Caco-2 (cell line): ENCODE results near the gene RNASET2. TPM values are rescaled to one million over a fixed set of nuclear protein-coding genes. Genes with fewer than 3 reads are reported as not detected.
"Not testable (repeated sequence)": the region's sequence is repeated elsewhere in the genome, so short reads cannot be mapped to it uniquely, and the experiment has no call there.

Experiments used
- BruUV-seq: library from RNA; stranded (reverse); fragments of 400-500 nt; replicated peaks from 2 replicates; lab custom pipeline; 2021; lab: Mats Ljungman, UMichigan
- CTCF ChIA-PET: fragments of 300-600 bp; sonication (Branson Sonifier 250); formaldehyde crosslinking; loops from one replicate; lab custom pipeline; 2022; ENCODE audit warnings: antibody characterized with exemption; lab: Charles Lee
- POLR2A ChIA-PET: fragments of 300-600 bp; sonication (Branson Sonifier 250); formaldehyde crosslinking; loops from one replicate; lab custom pipeline; 2022; ENCODE audit warnings: antibody characterized with exemption; lab: Charles Lee
- DNase-seq, 2 experiments: peaks; one replicate each; pipeline versions ENCODE4 v3.0.0 to v3.0.0-alpha.2; 2020 to 2022
- H3K27me3 ChIP-seq: replicated peaks from 2 replicates; pipeline ENCODE4 v1.6.0; 2011; ENCODE audit warnings: low read length; ENCODE audit not compliant: control insufficient read depth, insufficient read depth
- H3K36me3 ChIP-seq: 2 replicates; pipeline ENCODE4 v1.5.1; 2011; ENCODE audit warnings: low read length; ENCODE audit not compliant: control insufficient read depth, insufficient read depth
- H3K4me1 ChIP-seq: fragments of 250-450 bp; sonication (Bioruptor Pico); 2 replicates; pipeline ENCODE4 v1.5.1; 2020; ENCODE audit warnings: mild to moderate bottlenecking
- H3K4me3 ChIP-seq: 2 replicates; pipeline ENCODE4 v1.5.1; 2011; ENCODE audit warnings: low read depth, mild to moderate bottlenecking, control low read depth, low read length
- H3K9me3 ChIP-seq: fragments of 250-450 bp; sonication (Bioruptor Pico); 2 replicates; pipeline ENCODE4 v1.5.1; 2020; ENCODE audit warnings: mild to moderate bottlenecking, moderate library complexity
- H3K27ac Mint-ChIP-seq: one replicate; pipeline ENCODE4 v1.8.0; 2022; ENCODE audit warnings: mixed read lengths; ENCODE audit not compliant: unreplicated experiment
- H3K27me3 Mint-ChIP-seq: one replicate; pipeline ENCODE4 v1.8.0; 2022; ENCODE audit warnings: mixed read lengths; ENCODE audit not compliant: insufficient read depth, unreplicated experiment
- H3K36me3 Mint-ChIP-seq: one replicate; pipeline ENCODE4 v1.8.0; 2022; ENCODE audit warnings: mild to moderate bottlenecking, mixed read lengths; ENCODE audit not compliant: insufficient read depth, unreplicated experiment
- H3K4me1 Mint-ChIP-seq: one replicate; pipeline ENCODE4 v1.8.0; 2022; ENCODE audit warnings: low read depth, mixed read lengths; ENCODE audit not compliant: unreplicated experiment
- H3K4me3 Mint-ChIP-seq: one replicate; pipeline ENCODE4 v1.8.0; 2022; ENCODE audit warnings: mild to moderate bottlenecking, moderate library complexity, mixed read lengths; ENCODE audit not compliant: unreplicated experiment
- H3K9me3 Mint-ChIP-seq: one replicate; pipeline ENCODE4 v1.8.0; 2022; ENCODE audit warnings: mixed read lengths; ENCODE audit not compliant: unreplicated experiment
- intact Hi-C: fragments of 100-400 bp; cut with micrococcal nuclease; formaldehyde crosslinking; loops from one replicate; pipeline ENCODE4 v1.10.0; 2022; ENCODE audit not compliant: unreplicated experiment
- total RNA-seq: library from RNA; stranded (reverse); gene quantifications from 2 replicates; pipeline ENCODE4 v1.2.3, GENCODE V29; 2022
- TF ChIP-seq, protein P1 (sequence below), 2 experiments: fragments of 200-600 bp in 1 of 2; IDR thresholded peaks; 1 replicate in 1 of 2; 2 replicates in 1 of 2; pipeline versions ENCODE4 v1.5.1 to v1.8.0; 2011 to 2022; ENCODE audit warnings: antibody characterized with exemption in 1 of 2, control low read depth in 1 of 2, inconsistent platforms in 1 of 2, low read depth in 1 of 2, low read length in 1 of 2, mild to moderate bottlenecking in 1 of 2, moderate library complexity in 1 of 2; ENCODE audit not compliant: insufficient read depth in 1 of 2, severe bottlenecking in 1 of 2, unreplicated experiment in 1 of 2

The RNASET2 gene
- total RNA-seq, 1 experiment from 2014 or later, result 59.1 TPM

DNA sequence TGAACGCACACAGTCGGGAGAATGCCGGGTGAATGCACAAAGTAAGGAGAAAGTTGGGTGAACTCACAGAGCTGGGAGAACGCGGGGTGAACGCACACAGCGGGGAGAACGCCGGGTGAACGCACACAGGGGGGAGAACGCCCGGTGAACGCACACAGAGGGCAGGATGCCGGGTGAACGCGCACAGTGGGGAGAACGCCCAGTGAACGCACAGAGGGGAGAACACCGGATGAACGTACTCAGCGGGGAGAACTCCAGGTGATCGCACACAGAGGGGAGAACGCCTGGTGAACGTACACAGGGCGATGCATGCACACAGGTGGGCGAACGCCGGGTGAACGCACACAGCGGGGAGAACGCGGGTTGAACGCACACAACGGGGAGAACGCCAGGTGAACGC lies 57.4 kb downstream of the RNASET2 start:
- DNase-seq, result no peak
- no peak overlapping the region for H3K4me3 ChIP-seq
- POLR2A ChIA-PET, result no interaction called here
- peak overlapping the region; percentile 38 for H3K27ac Mint-ChIP-seq
- peaks cover 24% of the 10 kb centered on the region for H3K27me3 Mint-ChIP-seq
- CTCF ChIA-PET, result no interaction called here
- peaks cover 8% of the 10 kb centered on the region for H3K4me1 Mint-ChIP-seq
- no peak overlapping the region for H3K4me3 Mint-ChIP-seq
- no TSS peak for BruUV-seq
- H3K36me3 Mint-ChIP-seq, result no peaks in the 10 kb centered on the region
- intact Hi-C loops, result no loop called here
- H3K9me3 Mint-ChIP-seq, result peaks cover 37% of the 10 kb centered on the region
- peaks cover 18% of the 10 kb centered on the region for H3K4me1 ChIP-seq
- TF ChIP-seq, protein P1, sequence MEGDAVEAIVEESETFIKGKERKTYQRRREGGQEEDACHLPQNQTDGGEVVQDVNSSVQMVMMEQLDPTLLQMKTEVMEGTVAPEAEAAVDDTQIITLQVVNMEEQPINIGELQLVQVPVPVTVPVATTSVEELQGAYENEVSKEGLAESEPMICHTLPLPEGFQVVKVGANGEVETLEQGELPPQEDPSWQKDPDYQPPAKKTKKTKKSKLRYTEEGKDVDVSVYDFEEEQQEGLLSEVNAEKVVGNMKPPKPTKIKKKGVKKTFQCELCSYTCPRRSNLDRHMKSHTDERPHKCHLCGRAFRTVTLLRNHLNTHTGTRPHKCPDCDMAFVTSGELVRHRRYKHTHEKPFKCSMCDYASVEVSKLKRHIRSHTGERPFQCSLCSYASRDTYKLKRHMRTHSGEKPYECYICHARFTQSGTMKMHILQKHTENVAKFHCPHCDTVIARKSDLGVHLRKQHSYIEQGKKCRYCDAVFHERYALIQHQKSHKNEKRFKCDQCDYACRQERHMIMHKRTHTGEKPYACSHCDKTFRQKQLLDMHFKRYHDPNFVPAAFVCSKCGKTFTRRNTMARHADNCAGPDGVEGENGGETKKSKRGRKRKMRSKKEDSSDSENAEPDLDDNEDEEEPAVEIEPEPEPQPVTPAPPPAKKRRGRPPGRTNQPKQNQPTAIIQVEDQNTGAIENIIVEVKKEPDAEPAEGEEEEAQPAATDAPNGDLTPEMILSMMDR (IDR thresholded peaks at IDR 0.05; ENCODE audit: insufficient read depth in 1 of 2, low read depth in 1 of 2, low read length in 1 of 2, severe bottlenecking in 1 of 2, unreplicated experiment in 1 of 2), result no peak
- H3K36me3 ChIP-seq, result no peaks in the 10 kb centered on the region
- no peaks in the 10 kb centered on the region for H3K9me3 ChIP-seq
- no peaks in the 10 kb centered on the region for H3K27me3 ChIP-seq

DNA sequence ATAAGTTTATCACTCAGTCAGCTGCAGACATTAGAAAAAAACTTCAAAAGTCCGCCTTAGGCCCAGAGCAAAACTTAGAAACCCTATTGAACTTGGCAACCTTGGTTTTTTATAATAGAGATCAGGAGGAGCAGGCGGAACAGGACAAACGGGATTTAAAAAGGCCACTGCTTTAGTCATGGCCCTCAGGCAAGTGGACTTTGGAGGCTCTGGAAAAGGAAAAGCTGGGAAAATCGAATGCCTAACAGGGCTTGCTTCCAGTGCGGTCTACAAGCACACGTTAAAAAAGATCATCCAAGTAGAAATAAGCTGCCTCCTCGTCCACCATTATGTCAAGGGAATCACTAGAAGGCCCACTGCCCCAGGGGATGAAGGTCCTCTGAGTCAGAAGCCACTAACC lies 61.7 kb downstream of the RNASET2 start:
- H3K4me1 Mint-ChIP-seq, H3K27me3 ChIP-seq, POLR2A ChIA-PET, H3K27ac Mint-ChIP-seq, H3K4me3 ChIP-seq, BruUV-seq, intact Hi-C loops, H3K36me3 ChIP-seq, CTCF ChIA-PET, H3K36me3 Mint-ChIP-seq, H3K27me3 Mint-ChIP-seq, H3K4me3 Mint-ChIP-seq, H3K9me3 ChIP-seq: not testable (repeated sequence)
- peaks cover 18% of the 10 kb centered on the region for H3K4me1 ChIP-seq
- peaks cover 15% of the 10 kb centered on the region for H3K9me3 Mint-ChIP-seq
- peak; percentile 64 to 71 for DNase-seq

DNA sequence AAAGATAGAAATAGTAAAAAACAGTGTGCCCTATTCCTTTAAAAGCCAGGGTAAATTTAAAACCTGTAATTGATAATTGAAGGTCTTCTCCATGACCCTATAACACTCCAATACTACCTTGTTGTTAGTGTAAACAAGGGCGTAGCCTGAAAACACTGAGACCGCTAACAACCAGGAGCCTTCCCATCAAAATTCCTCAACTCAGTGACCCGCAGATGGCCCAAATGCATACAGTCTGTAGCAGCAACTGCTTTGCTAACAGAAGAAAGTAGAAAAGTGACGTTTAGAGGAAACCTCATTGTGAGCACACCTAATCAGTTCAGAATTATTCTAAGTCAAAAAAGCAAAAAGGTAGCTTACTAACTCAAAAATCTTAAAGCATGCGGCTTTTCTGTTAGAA lies 63.9 kb downstream of the RNASET2 start:
- H3K36me3 Mint-ChIP-seq, H3K9me3 Mint-ChIP-seq, H3K4me3 ChIP-seq, DNase-seq, H3K27me3 ChIP-seq, intact Hi-C loops, POLR2A ChIA-PET, H3K4me1 Mint-ChIP-seq, CTCF ChIA-PET, H3K9me3 ChIP-seq, H3K27me3 Mint-ChIP-seq, H3K27ac Mint-ChIP-seq, H3K4me3 Mint-ChIP-seq, BruUV-seq, H3K36me3 ChIP-seq: not testable (repeated sequence)
- H3K4me1 ChIP-seq, result peaks cover 18% of the 10 kb centered on the region

DNA sequence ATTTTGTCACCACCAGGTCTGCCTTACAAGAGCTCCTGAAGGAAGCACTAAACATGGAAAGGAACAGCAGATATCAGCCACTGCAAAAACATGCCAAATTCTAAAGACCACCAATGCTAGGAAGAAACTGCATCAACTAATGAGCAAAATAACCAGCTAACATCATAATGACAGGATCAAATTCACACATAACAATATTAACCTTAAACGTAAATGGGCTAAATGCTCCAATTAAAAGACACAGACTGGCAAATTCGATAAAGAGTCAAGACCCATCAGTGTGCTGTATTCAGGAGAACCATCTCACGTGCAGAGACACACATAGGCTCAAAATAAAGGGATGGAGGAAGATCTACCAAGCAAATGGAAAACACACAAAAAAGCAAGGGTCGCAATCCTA lies 69.6 kb downstream of the RNASET2 start:
- peaks cover 20% of the 10 kb centered on the region for H3K9me3 Mint-ChIP-seq
- H3K27ac Mint-ChIP-seq, CTCF ChIA-PET, H3K27me3 Mint-ChIP-seq, POLR2A ChIA-PET, intact Hi-C loops, H3K36me3 ChIP-seq, H3K27me3 ChIP-seq, H3K36me3 Mint-ChIP-seq, H3K4me3 ChIP-seq, H3K4me3 Mint-ChIP-seq, H3K9me3 ChIP-seq, DNase-seq, BruUV-seq, H3K4me1 Mint-ChIP-seq, H3K4me1 ChIP-seq: not testable (repeated sequence)

DNA sequence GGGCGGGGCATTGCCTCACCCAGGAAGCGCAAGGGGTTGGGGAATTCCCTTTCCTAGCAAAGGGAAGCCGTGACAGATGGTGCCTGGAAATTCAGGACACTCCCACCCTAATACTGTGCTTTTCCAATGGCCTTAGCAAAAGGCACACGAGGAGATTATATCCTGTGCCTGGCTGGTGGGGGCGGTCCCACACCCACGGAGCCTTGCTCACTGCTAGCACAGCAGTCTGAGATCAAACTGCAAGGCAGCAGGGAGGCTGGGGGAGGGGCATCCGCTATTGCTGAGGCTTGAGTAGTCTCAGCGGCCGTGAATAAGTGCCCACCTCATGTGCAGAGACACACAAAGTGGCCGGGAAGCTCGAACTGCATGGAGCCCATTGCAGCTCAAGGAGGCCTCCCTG lies 71.4 kb downstream of the RNASET2 start:
- H3K4me3 Mint-ChIP-seq, intact Hi-C loops, H3K27me3 ChIP-seq, DNase-seq, H3K9me3 ChIP-seq, H3K27me3 Mint-ChIP-seq, H3K4me1 Mint-ChIP-seq, CTCF ChIA-PET, H3K4me3 ChIP-seq, H3K36me3 Mint-ChIP-seq, BruUV-seq, H3K4me1 ChIP-seq, POLR2A ChIA-PET, H3K27ac Mint-ChIP-seq, H3K36me3 ChIP-seq: not testable (repeated sequence)
- H3K9me3 Mint-ChIP-seq, result peaks cover 20% of the 10 kb centered on the region
